H9 (cell line): ENCODE data around the gene PARVB. TPM values are rescaled to one million over a fixed set of nuclear protein-coding genes. Genes with fewer than 3 reads are reported as not detected.

Source experiments
- DNase-seq: peaks from one replicate; pipeline ENCODE4 v3.0.0-alpha.2; 2017
- H2AFZ ChIP-seq: one replicate; pipeline ENCODE4 v1.6.1; 2013; ENCODE audit warnings: mild to moderate bottlenecking, low read length, control low read depth, moderate library complexity
- H2AK5ac ChIP-seq: 2 replicates; pipeline ENCODE4 v1.6.1; 2013; ENCODE audit warnings: low read length, control low read depth, mixed read lengths; ENCODE audit not compliant: insufficient read length
- H2BK120ac ChIP-seq: one replicate; pipeline ENCODE4 v1.6.1; 2013; ENCODE audit warnings: low read depth, mild to moderate bottlenecking, low read length, control low read depth, inconsistent platforms; ENCODE audit not compliant: poor library complexity, severe bottlenecking
- H2BK12ac ChIP-seq: 2 replicates; pipeline ENCODE4 v1.6.1; 2013; ENCODE audit warnings: low read length, control low read depth, mixed read lengths, low read depth; ENCODE audit not compliant: insufficient read length
- H2BK15ac ChIP-seq: 2 replicates; pipeline ENCODE4 v1.6.1; 2013; ENCODE audit warnings: low read depth, low read length, control low read depth
- H2BK20ac ChIP-seq: one replicate; pipeline ENCODE4 v1.6.1; 2013; ENCODE audit warnings: low read depth, mild to moderate bottlenecking, low read length, control low read depth, inconsistent platforms; ENCODE audit not compliant: poor library complexity, severe bottlenecking
- H2BK5ac ChIP-seq: 2 replicates; pipeline ENCODE4 v1.6.1; 2013; ENCODE audit warnings: low read length, control low read depth, mixed read lengths; ENCODE audit not compliant: insufficient read length
- H3K14ac ChIP-seq: 2 replicates; pipeline ENCODE4 v1.6.1; 2013; ENCODE audit warnings: low read length, control low read depth; ENCODE audit not compliant: insufficient read depth
- H3K18ac ChIP-seq: 2 replicates; pipeline ENCODE4 v1.6.1; 2013; ENCODE audit warnings: low read depth, mild to moderate bottlenecking, mixed read lengths, low read length, control low read depth; ENCODE audit not compliant: insufficient read length
- H3K23ac ChIP-seq: 2 replicates; pipeline ENCODE4 v1.6.1; 2013; ENCODE audit warnings: low read length, control low read depth, mixed read lengths, low read depth; ENCODE audit not compliant: insufficient read length
- H3K23me2 ChIP-seq: 2 replicates; pipeline ENCODE4 v1.6.1; 2013; ENCODE audit warnings: low read depth, mild to moderate bottlenecking, mixed read lengths, low read length, control low read depth; ENCODE audit not compliant: insufficient read length, poor library complexity, severe bottlenecking
- H3K27ac ChIP-seq: 2 replicates; pipeline ENCODE4 v1.5.1; 2013; ENCODE audit warnings: low read length, control low read depth, mixed read lengths, low read depth; ENCODE audit not compliant: insufficient read length
- H3K27me3 ChIP-seq: 2 replicates; pipeline ENCODE4 v1.6.1; 2013; ENCODE audit warnings: low read length, control low read depth, inconsistent platforms; ENCODE audit not compliant: insufficient read depth
- H3K4ac ChIP-seq: 2 replicates; pipeline ENCODE4 v1.6.1; 2013; ENCODE audit warnings: low read depth, mild to moderate bottlenecking, control low read depth, inconsistent platforms, low read length, moderate library complexity
- H3K4me1 ChIP-seq: 2 replicates; pipeline ENCODE4 v1.6.1; 2013; ENCODE audit warnings: low read length, control low read depth, inconsistent platforms; ENCODE audit not compliant: insufficient read depth
- H3K4me2 ChIP-seq: 2 replicates; pipeline ENCODE4 v1.6.1; 2013; ENCODE audit warnings: low read length, control low read depth, mixed read lengths; ENCODE audit not compliant: insufficient read length, insufficient read depth
- H3K56ac ChIP-seq: 2 replicates; pipeline ENCODE4 v1.6.1; 2013; ENCODE audit warnings: low read depth, mild to moderate bottlenecking, mixed read lengths, low read length, control low read depth; ENCODE audit not compliant: insufficient read length
- H3K79me1 ChIP-seq: 2 replicates; pipeline ENCODE4 v1.6.1; 2013; ENCODE audit warnings: low read depth, mild to moderate bottlenecking, moderate library complexity, low read length, control low read depth, inconsistent platforms; ENCODE audit not compliant: insufficient read depth, poor library complexity, severe bottlenecking
- H3K79me2 ChIP-seq: 2 replicates; pipeline ENCODE4 v1.6.1; 2013; ENCODE audit warnings: low read length, control low read depth, inconsistent platforms; ENCODE audit not compliant: insufficient read depth
- H3K9ac ChIP-seq: 2 replicates; pipeline ENCODE4 v1.6.1; 2013; ENCODE audit warnings: low read length, control low read depth, mixed read lengths; ENCODE audit not compliant: insufficient read length; ENCODE audit errors: extremely low read depth
- H3K9me3 ChIP-seq: one replicate; pipeline ENCODE4 v1.6.1; 2013; ENCODE audit warnings: low read depth, low read length, inconsistent platforms; ENCODE audit not compliant: control insufficient read depth
- H3T11ph ChIP-seq: one replicate; pipeline ENCODE4 v1.6.1; 2013; ENCODE audit warnings: mild to moderate bottlenecking, low read length, control low read depth, inconsistent platforms
- H4K20me1 ChIP-seq: one replicate; pipeline ENCODE4 v1.6.1; 2013; ENCODE audit not compliant: control insufficient read depth, insufficient read length, insufficient read depth
- H4K5ac ChIP-seq: 2 replicates; pipeline ENCODE4 v1.6.1; 2013; ENCODE audit warnings: low read depth, mild to moderate bottlenecking, mixed read lengths, low read length, control low read depth; ENCODE audit not compliant: insufficient read length
- H4K8ac ChIP-seq: replicated peaks from 2 replicates; pipeline ENCODE4 v1.6.1; 2013; ENCODE audit warnings: low read length, control low read depth, mixed read lengths, low read depth; ENCODE audit not compliant: insufficient read length
- H4K91ac ChIP-seq: 2 replicates; pipeline ENCODE4 v1.6.1; 2013; ENCODE audit warnings: low read depth, mild to moderate bottlenecking, moderate library complexity, mixed read lengths, low read length, control low read depth; ENCODE audit not compliant: insufficient read length
- H3K27ac Mint-ChIP-seq, 3 experiments: 2 replicates in 2 of 3; 3 replicates in 1 of 3; pipeline ENCODE4 v1.8.0; 2020 to 2021; ENCODE audit warnings: mixed read lengths in 3 of 3, mild to moderate bottlenecking in 1 of 3, moderate library complexity in 1 of 3
- H3K27me3 Mint-ChIP-seq: 2 replicates; pipeline ENCODE4 v1.8.0; 2021; ENCODE audit warnings: low read depth, mild to moderate bottlenecking, moderate library complexity, mixed read lengths
- H3K36me3 Mint-ChIP-seq, 3 experiments: 2 replicates in 2 of 3; 3 replicates in 1 of 3; pipeline ENCODE4 v1.8.0; 2020 to 2021; ENCODE audit warnings: low read depth in 3 of 3, mixed read lengths in 3 of 3; ENCODE audit not compliant: insufficient read depth in 1 of 3
- H3K4me1 Mint-ChIP-seq, 2 experiments: 2 replicates each; pipeline ENCODE4 v1.8.0; 2020; ENCODE audit warnings: mixed read lengths in 2 of 2
- H3K4me3 Mint-ChIP-seq, 2 experiments: 2 replicates in 1 of 2; 3 replicates in 1 of 2; pipeline ENCODE4 v1.8.0; 2020 to 2021; ENCODE audit warnings: mild to moderate bottlenecking in 2 of 2, mixed read lengths in 2 of 2, moderate library complexity in 1 of 2
- H3K9me3 Mint-ChIP-seq, 2 experiments: 2 replicates in 1 of 2; 3 replicates in 1 of 2; pipeline ENCODE4 v1.8.0; 2020; ENCODE audit warnings: mild to moderate bottlenecking in 2 of 2, mixed read lengths in 2 of 2, moderate library complexity in 1 of 2
- WGBS: extraction: QIAGEN DNeasy Blood & Tissue Kit; methylation state at CpG from one replicate; pipeline ENCODE4 v1.1.7; 2013; ENCODE audit warnings: missing lambda C conversion rate, low lambda C conversion rate, mixed read lengths; ENCODE audit not compliant: insufficient read length; ENCODE audit errors: extremely low coverage; 5-methylcytosine and 5-hydroxymethylcytosine counted together
- total RNA-seq: library from RNA; stranded (reverse); gene quantifications from 2 replicates; pipeline ENCODE4 v1.2.1, GENCODE V29; 2021
- TF ChIP-seq, protein P1 (sequence below): fragments of 200-600 bp; sonication (generic); conservative IDR thresholded peaks from 3 replicates; pipeline ENCODE4 v1.8.0; 2021; ENCODE audit warnings: antibody characterized with exemption, mild to moderate bottlenecking

The PARVB gene
- total RNA-seq, 1 experiment from 2014 or later: 15.6 TPM

DNA sequence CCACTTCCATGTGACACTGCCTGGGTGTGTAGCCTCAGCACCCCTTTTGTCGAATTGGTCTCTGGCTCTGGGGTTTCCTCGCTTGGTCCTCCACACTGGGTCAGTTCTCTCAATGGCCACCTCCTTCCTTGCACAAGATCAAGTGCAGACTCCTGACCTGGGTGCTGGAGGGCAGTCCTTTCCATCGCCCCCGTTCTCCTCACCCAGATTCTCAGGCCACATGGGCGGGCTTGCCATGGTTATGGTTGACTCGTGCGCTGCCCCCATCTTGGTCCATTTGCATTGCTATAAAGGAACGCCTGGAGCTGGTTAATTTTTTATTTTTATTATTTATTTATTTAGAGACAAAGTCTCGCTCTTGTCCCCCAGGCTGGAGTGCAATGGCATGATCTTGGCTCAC is 5.5 kb upstream of the PARVB start:
- Histone ChIP-seq H3K9me3 (no peaks in the 10 kb centered on the region), H4K91ac (no peak overlapping the region), H3K18ac (no peak overlapping the region), H3K4me1 (no peaks in the 10 kb centered on the region; the same call in 1 of the 2 replicates), H3K9ac (no peak overlapping the region), H3K27ac (no peak overlapping the region), H4K8ac (no peak overlapping the region), H3K14ac (no peak overlapping the region; the same call in 1 of the 2 replicates), H4K5ac (no peak overlapping the region), H3K27me3 (no peaks in the 10 kb centered on the region), H2BK12ac (no peak overlapping the region), H3K79me2 (no peaks in the 10 kb centered on the region), H3K23me2 (peaks cover under 1% of the 10 kb centered on the region), H2BK20ac (no peak overlapping the region), H2AFZ (no peak overlapping the region), H2BK15ac (no peak overlapping the region), H2BK5ac (no peak overlapping the region), H2BK120ac (no peak overlapping the region), H3K4ac (no peak overlapping the region), H3T11ph (no peak overlapping the region), H3K4me2 (no peak overlapping the region), H3K23ac (no peak overlapping the region), H3K79me1 (no peaks in the 10 kb centered on the region), H3K56ac (no peak overlapping the region), H4K20me1 (no peaks in the 10 kb centered on the region), H2AK5ac (no peak overlapping the region)
- peak overlapping the region in 1 of 3 experiments; percentile 32; a peak in 1 of 7 replicates for H3K27ac Mint-ChIP-seq
- DNase-seq: no peak
- peaks cover 8 to 12% of the 10 kb centered on the region in 2 experiments for H3K4me1 Mint-ChIP-seq
- H3K27me3 Mint-ChIP-seq: peaks cover under 1% of the 10 kb centered on the region; the same call in 1 of the 2 replicates
- WGBS: no CpG with 5 or more reads among the region's 9 CpGs
- H3K9me3 Mint-ChIP-seq: no peaks in the 10 kb centered on the region; a peak in 1 of 5 replicates
- no peak overlapping the region for H3K4me3 Mint-ChIP-seq
- TF ChIP-seq, protein P1, sequence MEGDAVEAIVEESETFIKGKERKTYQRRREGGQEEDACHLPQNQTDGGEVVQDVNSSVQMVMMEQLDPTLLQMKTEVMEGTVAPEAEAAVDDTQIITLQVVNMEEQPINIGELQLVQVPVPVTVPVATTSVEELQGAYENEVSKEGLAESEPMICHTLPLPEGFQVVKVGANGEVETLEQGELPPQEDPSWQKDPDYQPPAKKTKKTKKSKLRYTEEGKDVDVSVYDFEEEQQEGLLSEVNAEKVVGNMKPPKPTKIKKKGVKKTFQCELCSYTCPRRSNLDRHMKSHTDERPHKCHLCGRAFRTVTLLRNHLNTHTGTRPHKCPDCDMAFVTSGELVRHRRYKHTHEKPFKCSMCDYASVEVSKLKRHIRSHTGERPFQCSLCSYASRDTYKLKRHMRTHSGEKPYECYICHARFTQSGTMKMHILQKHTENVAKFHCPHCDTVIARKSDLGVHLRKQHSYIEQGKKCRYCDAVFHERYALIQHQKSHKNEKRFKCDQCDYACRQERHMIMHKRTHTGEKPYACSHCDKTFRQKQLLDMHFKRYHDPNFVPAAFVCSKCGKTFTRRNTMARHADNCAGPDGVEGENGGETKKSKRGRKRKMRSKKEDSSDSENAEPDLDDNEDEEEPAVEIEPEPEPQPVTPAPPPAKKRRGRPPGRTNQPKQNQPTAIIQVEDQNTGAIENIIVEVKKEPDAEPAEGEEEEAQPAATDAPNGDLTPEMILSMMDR: no peak
- H3K36me3 Mint-ChIP-seq: no peaks in the 10 kb centered on the region
